H1 (cell line): ENCODE measurements around the gene USH2A.

Source experiments
- BCL11A ChIP-seq, 2 experiments: IDR thresholded peaks; one replicate each; pipeline ENCODE4 v1.6.1; 2011; ENCODE audit warnings: low read depth in 2 of 2, low read length in 2 of 2, mild to moderate bottlenecking in 2 of 2
- CBX8 ChIP-seq: fragments of 300-800, 300-1000 bp; sonication (generic); IDR thresholded peaks from 2 replicates; pipeline ENCODE4 v1.7.1; 2016; ENCODE audit warnings: low read depth, low read length, borderline replicate concordance
- FOSL1 ChIP-seq: IDR thresholded peaks from 2 replicates; pipeline ENCODE4 v1.6.1; 2011; ENCODE audit warnings: mild to moderate bottlenecking, low read depth, low read length, moderate library complexity; ENCODE audit not compliant: insufficient read depth
- POLR2A ChIP-seq, 2 experiments: IDR thresholded peaks; 1 replicate in 1 of 2; 2 replicates in 1 of 2; pipeline ENCODE4 v1.6.1; 2011; ENCODE audit warnings: low read depth in 2 of 2, low read length in 2 of 2, mild to moderate bottlenecking in 2 of 2; ENCODE audit errors: control extremely low read depth in 1 of 2
- RAD21 ChIP-seq, 2 experiments: IDR thresholded peaks in 1 of 2; conservative IDR thresholded peaks in 1 of 2; 2 replicates each; pipeline ENCODE4 v1.6.1; 2011; ENCODE audit warnings: low read depth in 2 of 2, low read length in 2 of 2, improper control_type of control experiment in 1 of 2, inconsistent platforms in 1 of 2, mild to moderate bottlenecking in 1 of 2, moderate library complexity in 1 of 2
- RFX5 ChIP-seq: IDR thresholded peaks from 2 replicates; pipeline ENCODE4 v1.6.1; 2011; ENCODE audit warnings: low read depth, low read length, improper control_type of control experiment, borderline replicate concordance
- SIN3A ChIP-seq, 2 experiments: IDR thresholded peaks in 1 of 2; conservative IDR thresholded peaks in 1 of 2; 2 replicates each; pipeline ENCODE4 v1.6.1; 2011 to 2012; ENCODE audit warnings: low read length in 2 of 2, improper control_type of control experiment in 1 of 2, low read depth in 1 of 2, mild to moderate bottlenecking in 1 of 2
- TAF1 ChIP-seq: IDR thresholded peaks from 2 replicates; pipeline ENCODE4 v1.6.1; 2011; ENCODE audit warnings: mild to moderate bottlenecking, low read depth, low read length
- TBP ChIP-seq: IDR thresholded peaks from 2 replicates; pipeline ENCODE4 v1.6.1; 2011; ENCODE audit warnings: low read depth, low read length, improper control_type of control experiment
- TCF12 ChIP-seq: IDR thresholded peaks from 2 replicates; pipeline ENCODE4 v1.6.1; 2011; ENCODE audit warnings: low read depth, mild to moderate bottlenecking, low read length
- TEAD4 ChIP-seq: IDR thresholded peaks from 2 replicates; pipeline ENCODE4 v1.6.1; 2012; ENCODE audit warnings: low read depth, low read length, inconsistent platforms, mixed read lengths
- TF ChIP-seq, protein P1 (sequence below), 3 experiments: IDR thresholded peaks; 1 replicate in 2 of 3; 2 replicates in 1 of 3; pipeline versions ENCODE4 v1.5.1 to v1.6.1; 2011; ENCODE audit warnings: low read length in 3 of 3, mild to moderate bottlenecking in 3 of 3, inconsistent platforms in 2 of 3, low read depth in 1 of 3, moderate library complexity in 1 of 3; ENCODE audit not compliant: insufficient read depth in 1 of 3; ENCODE audit errors: control extremely low read depth in 1 of 3
- TF ChIP-seq, protein P2 (sequence below): IDR thresholded peaks from 2 replicates; pipeline ENCODE4 v1.6.1; 2011; ENCODE audit warnings: low read length, improper control_type of control experiment
- TF ChIP-seq, protein P3 (sequence below): IDR thresholded peaks from 2 replicates; pipeline ENCODE4 v1.6.1; 2012; ENCODE audit warnings: low read length, inconsistent platforms

GRCh38 chr1:216024546-216024945, 398.7 kb downstream of the USH2A start:
- TF ChIP-seq TBP (no peak), TCF12 (no peak), TEAD4 (no peak), SIN3A (conservative IDR thresholded peaks at IDR 0.05 in 1 of 2, IDR thresholded peaks at IDR 0.05 in 1 of 2; ENCODE audit: low read depth in 1 of 2, low read length in 2 of 2) (no peak), RAD21 (IDR thresholded peaks at IDR 0.05 in 1 of 2, conservative IDR thresholded peaks at IDR 0.05 in 1 of 2; ENCODE audit: low read depth in 2 of 2, low read length in 2 of 2) (no peak), BCL11A (IDR thresholded peaks at IDR 0.05; ENCODE audit: low read depth in 2 of 2, low read length in 2 of 2) (no peak), CBX8 (no peak), FOSL1 (no peak), POLR2A (IDR thresholded peaks at IDR 0.05; ENCODE audit: control extremely low read depth in 1 of 2, low read depth in 2 of 2, low read length in 2 of 2) (no peak), TAF1 (no peak), RFX5 (no peak)
- TF ChIP-seq, protein P1, sequence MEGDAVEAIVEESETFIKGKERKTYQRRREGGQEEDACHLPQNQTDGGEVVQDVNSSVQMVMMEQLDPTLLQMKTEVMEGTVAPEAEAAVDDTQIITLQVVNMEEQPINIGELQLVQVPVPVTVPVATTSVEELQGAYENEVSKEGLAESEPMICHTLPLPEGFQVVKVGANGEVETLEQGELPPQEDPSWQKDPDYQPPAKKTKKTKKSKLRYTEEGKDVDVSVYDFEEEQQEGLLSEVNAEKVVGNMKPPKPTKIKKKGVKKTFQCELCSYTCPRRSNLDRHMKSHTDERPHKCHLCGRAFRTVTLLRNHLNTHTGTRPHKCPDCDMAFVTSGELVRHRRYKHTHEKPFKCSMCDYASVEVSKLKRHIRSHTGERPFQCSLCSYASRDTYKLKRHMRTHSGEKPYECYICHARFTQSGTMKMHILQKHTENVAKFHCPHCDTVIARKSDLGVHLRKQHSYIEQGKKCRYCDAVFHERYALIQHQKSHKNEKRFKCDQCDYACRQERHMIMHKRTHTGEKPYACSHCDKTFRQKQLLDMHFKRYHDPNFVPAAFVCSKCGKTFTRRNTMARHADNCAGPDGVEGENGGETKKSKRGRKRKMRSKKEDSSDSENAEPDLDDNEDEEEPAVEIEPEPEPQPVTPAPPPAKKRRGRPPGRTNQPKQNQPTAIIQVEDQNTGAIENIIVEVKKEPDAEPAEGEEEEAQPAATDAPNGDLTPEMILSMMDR (IDR thresholded peaks at IDR 0.05; ENCODE audit: control extremely low read depth in 1 of 3, insufficient read depth in 1 of 3, low read depth in 1 of 3, low read length in 3 of 3), result no peak
- TF ChIP-seq, protein P2, sequence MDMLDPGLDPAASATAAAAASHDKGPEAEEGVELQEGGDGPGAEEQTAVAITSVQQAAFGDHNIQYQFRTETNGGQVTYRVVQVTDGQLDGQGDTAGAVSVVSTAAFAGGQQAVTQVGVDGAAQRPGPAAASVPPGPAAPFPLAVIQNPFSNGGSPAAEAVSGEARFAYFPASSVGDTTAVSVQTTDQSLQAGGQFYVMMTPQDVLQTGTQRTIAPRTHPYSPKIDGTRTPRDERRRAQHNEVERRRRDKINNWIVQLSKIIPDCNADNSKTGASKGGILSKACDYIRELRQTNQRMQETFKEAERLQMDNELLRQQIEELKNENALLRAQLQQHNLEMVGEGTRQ, result no peak
- TF ChIP-seq, protein P3, sequence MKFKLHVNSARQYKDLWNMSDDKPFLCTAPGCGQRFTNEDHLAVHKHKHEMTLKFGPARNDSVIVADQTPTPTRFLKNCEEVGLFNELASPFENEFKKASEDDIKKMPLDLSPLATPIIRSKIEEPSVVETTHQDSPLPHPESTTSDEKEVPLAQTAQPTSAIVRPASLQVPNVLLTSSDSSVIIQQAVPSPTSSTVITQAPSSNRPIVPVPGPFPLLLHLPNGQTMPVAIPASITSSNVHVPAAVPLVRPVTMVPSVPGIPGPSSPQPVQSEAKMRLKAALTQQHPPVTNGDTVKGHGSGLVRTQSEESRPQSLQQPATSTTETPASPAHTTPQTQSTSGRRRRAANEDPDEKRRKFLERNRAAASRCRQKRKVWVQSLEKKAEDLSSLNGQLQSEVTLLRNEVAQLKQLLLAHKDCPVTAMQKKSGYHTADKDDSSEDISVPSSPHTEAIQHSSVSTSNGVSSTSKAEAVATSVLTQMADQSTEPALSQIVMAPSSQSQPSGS, result no peak
